ENCODE results near the gene ZC2HC1C.

GRCh38 chr14:75113932-75114539 lies 44.6 kb downstream of the ZC2HC1C start:
- no peak for TF ChIP-seq FOXK2 (IDR thresholded peaks at IDR 0.05)
- no peak for TF ChIP-seq FOXM1 (IDR thresholded peaks at IDR 0.05; ENCODE audit: borderline replicate concordance)
- TF ChIP-seq HDGF (IDR thresholded peaks at IDR 0.05; ENCODE audit: borderline replicate concordance): no peak

All from HEK293T (cell line).